HL-60/S4 treated with retinoic acid at 250 ng/mL for 4 days and 3 days (cell line): Measurements from ENCODE around the gene AGMO.

Experiments used
- in situ Hi-C: fragments of 300-500 bp; cut with MboI; formaldehyde crosslinking; loops from 2 replicates; pipeline ENCODE4 v1.7.0; 2022; ENCODE audit warnings: low sequenced_read_pairs

The AGMO gene

GRCh38 chr7:15462721-15463389 is 99.0 kb downstream of the AGMO start:
- in situ Hi-C loops = no loop called here

DNA sequence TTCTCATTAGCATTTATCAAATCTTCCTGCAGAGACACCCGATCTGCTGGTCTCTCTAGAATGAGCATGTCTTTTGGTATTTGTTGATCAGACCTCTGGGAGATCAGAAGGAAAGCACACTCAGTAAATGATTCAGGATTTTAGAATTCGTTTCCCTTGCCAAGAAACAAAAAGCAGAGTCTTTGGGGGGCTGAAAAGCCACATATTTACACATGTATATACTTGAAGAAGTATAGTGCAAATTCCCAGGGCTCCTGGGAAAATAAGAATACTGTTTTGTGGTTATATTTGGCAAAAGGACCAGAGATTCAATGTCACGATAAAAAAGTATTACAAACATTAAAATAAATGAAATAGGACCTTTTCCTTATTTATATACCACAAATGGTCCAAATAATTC is 100.2 kb downstream of the AGMO start:
- in situ Hi-C loops = no loop called here

- in situ Hi-C loops = no loop called here
Measured at GRCh38 chr7:15459018-15459615, 102.7 kb downstream of the AGMO start.

DNA sequence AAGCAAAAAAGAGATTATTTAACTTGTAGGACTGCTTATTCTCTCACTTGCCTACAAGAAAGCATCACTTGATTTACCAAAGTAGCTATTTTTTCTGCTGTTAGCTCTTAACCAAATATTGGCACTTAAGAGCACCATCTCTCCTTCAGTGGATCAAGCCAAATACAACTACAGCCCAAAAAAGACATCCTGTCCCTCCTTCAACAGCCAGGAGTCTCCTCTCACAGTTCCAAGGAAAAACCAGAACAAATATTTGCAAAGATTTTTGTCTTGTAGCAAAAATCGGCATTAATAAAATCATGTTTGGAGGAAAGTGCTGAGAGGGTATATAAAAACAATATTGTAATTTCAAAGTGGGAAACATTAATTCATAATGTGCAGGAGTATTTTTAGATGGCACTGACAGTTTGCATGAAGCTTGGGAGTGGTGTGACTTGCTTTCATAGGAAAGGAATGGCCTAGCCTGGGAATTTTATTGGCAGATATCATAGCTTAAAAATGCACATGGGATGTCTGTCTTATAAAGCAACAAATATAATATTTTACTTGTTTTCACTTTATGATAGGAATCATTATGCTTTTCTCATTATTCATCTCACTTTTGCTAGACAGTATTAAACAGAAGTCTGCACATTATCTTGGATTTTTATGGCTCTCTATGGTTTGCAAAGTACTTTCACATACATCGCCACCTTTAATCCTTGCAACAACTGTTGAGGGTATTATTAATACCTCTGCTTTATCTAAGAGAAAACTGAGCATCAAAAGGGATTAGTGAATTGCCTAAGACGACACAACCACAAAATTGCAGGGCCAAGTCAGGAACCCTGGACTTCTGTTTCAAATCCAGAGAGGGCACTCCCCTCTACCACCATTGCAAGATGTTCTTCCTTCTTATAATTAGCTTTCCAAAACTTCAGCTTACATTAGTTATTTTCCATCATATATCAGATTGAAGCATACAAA is 103.5 kb downstream of the AGMO start:
- in situ Hi-C loops = no loop called here

DNA sequence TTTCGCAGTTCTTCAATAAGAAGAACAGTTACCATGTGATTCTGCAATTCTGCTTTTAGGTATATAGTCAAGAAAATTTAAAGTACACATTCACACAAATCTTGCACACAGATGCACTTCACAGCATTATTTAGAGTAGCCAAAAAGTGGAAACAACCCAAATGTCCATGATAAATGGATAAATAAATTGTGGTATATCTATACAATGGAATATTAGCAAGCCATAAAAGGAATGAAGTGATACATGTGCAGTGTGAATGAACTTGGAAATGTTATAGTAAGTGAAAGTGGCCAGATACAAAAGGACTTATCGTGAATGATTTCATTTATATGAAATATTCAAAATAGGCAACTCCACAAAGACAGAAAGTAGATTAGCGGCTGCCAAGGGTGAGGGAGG is 109.1 kb downstream of the AGMO start:
- in situ Hi-C loops = no loop called here

- in situ Hi-C loops = no loop called here
Measured at GRCh38 chr7:15446722-15447121, 115.1 kb downstream of the AGMO start.

DNA sequence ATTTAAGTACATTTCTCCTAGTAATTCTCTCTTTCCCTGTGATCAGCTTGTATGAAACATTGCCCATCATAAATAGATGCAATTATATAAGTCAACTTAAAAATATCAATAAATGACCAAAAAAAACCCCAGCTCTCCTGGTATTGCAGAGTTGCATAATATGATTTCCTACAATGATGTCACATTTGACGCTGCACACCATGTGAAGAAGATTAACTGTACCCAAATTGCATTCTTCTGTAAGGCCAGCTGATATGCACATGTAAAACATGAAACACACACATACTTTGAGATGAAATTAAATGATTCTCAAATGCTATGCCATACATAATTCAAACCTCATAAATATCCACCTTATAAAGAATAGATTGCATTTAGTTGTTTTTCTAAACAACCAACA is 115.5 kb downstream of the AGMO start:
- in situ Hi-C loops = no loop called here

DNA sequence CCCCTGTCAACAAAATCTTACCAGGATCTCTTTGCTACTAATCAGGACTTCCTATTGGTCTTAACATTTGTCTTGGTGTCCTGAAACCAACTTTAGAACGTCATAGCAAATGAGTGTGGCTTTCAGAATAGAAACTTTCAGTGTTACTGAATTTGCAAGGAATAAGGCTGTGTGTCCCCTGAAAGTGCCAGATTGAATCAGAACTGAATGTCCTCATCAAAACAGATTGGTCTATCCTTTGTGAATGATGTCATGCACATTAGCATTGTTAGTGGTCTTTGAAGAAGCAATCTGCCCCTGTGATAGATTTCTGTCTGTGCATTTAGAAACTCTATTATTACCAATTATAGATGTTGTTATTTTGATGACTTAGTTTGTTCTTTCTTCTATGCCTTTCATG is 119.9 kb downstream of the AGMO start:
- in situ Hi-C loops = no loop called here

DNA sequence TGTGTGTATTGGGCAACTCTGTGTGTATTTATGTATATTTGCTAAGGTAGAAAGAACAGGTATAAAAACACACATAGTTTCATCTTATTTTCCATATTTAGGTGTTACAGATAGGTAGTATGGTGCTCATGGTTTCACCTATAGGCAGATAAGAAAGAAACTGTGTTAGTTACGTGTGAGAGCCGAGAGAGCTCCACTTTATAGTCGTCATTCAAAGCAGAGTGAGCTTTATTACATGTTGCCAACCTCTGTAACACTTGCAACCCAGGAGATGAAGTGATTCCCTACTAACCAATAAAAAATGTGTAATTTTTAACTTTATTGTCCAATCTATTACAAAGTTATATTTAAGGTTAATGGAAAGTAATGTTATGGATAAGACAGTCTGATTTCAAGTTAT is 121.3 kb downstream of the AGMO start:
- in situ Hi-C loops = no loop called here

- in situ Hi-C loops = no loop called here
Measured at GRCh38 chr7:15439853-15440252, 122.0 kb downstream of the AGMO start.

GRCh38 chr7:15433151-15433550 is 128.7 kb downstream of the AGMO start:
- in situ Hi-C loops = no loop called here

DNA sequence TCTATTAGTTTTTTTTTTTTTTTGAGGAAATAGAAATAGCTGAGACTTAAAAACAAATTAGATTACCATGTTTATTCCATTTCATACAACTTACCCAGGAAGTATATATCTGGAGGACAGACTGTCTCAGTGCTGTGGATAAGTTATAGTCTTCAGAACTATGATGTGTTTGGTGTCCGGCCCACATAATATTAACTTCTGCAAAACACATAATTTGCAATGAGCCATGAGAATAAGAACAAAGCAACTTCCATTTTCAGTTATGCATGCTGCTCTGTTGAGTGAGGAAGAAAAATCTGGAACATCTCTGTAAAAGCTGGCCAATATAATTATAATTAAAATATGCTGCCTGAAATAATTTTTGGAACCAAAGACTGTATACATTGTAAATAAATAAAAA is 130.9 kb downstream of the AGMO start:
- in situ Hi-C loops = no loop called here

DNA sequence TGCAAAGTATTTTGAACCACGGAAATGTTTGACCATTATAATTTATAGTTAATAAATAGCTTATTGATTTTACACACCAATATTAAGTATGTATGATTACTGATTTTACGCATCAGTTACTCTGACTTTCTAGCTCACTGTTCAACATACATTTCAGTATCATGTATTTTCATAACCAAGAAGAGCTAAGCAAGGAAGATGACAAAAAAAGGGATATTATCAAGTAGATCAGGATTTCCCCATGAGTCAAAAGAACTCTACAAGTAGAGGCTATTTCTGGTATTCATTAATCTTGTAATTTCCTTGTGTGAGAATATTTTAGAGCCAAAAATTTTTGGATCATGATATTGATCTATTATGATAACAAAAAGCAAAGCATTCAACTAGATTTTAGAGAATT is 131.6 kb downstream of the AGMO start:
- in situ Hi-C loops = no loop called here

DNA sequence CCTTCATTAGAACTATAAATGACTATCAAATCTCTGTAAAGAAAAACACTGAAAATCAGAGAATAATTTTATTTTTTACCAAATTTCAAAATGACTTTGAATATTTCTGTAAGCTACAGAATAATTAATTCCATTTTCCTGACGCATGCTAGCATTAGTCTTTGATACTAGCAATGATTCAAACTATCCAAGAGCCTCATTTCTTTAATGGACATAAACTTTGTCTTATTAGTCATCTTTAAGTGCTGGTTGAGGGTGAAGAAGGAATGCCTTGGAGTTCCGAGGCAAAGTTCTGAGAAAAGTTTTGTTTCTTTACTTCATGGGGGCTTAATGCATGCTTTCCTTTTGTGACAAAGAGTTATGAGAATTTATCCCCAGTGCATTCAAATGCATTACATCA is 137.3 kb downstream of the AGMO start:
- in situ Hi-C loops = no loop called here

DNA sequence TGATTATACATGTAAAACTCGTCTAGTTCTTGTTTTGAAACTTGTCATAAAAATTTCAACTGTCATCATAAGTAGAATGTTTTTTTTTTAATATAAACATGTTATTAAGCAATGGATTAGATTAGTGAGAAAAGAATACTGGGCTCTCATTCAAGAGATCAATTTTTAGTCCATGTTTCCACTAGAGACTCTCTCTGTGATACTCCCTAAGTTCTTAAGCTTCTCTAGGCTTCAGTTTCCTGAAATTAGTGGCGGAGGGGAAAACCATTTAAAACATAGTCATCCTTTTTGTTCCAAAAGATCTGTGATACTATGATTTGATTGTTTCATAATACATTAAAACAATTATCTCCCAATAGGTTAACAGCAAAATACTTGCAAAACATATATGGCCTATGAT is 142.2 kb downstream of the AGMO start:
- in situ Hi-C loops = no loop called here

GRCh38 chr7:15418264-15418663 is 143.6 kb downstream of the AGMO start:
- in situ Hi-C loops = no loop called here

DNA sequence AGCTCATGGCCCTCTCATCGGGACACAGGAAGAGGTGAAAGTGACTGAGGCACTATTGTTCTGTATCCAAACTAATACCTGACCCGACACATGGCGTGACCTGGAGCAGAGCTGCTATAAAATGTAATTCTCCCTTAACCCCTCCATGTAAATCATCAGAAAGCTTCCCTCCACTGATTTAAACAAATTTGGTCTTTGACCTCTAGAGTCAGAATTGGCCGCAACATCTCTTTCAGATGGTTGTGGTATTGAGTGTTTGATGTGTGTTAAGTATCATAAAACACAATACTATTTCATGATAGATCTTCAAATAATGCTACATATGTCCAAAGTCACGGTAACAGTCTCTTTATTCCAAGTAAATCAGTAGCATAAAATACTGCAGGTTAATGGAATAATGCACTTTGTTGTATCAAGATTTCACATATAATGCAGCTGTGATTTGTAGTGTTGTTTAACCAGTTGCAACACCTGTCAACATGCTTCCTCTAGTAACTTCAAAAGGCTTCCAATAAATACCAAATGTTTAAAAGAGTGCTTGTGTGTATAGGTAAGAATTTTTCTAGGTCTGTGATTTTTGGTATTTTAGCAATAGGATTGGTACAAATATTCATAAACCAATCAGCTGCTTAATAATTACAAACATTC is 144.3 kb downstream of the AGMO start:
- in situ Hi-C loops = no loop called here

DNA sequence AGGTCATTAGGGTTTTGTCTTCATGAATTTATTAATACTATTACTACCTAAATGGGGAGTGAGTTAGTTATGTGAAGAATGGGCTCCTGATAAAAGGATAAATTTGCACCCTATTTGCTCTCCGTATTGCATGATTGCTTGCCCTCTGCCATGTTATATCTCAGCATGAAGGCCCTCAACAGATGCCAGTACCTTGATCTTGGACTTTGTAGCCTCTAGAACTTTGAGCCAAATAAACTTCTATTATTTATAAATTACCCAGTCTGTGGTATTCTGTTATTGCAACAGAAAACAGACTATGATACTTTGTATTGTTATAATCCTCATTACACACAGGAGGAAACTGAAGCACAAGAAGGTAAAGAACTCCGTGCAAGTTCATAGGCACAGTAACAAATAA is 150.8 kb downstream of the AGMO start:
- in situ Hi-C loops = no loop called here

- in situ Hi-C loops = no loop called here
Measured at GRCh38 chr7:15407910-15408309, 153.9 kb downstream of the AGMO start.

- in situ Hi-C loops = no loop called here
Measured at GRCh38 chr7:15403751-15404150, 158.1 kb downstream of the AGMO start.

DNA sequence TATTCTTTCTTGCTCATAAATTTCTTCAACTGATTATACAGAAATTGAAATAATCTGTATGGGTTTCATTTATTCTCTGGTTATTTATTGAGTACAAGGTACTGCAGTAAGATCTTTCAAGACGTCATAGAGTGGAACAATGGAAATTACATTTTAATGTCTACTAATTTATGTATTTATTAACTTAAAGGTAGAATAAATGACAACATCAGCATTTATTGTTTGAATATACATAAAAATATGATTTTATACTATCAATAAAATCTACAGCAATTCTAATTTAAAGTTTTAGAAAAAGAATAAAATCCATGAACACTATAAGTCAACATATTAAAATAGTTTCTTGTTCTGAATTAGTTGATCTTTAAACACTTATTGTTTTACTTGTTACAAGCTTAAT is 158.5 kb downstream of the AGMO start:
- in situ Hi-C loops = no loop called here
